GM18508 (cell line): ENCODE measurements around the gene KCNIP1.
"Not testable (repeated sequence)": the region's sequence is repeated elsewhere in the genome, so short reads cannot be mapped to it uniquely, and the experiment has no call there.

Experiments
- ATAC-seq: cut with Tn5 transposase; IDR thresholded peaks from one replicate; pipeline ENCODE4 v1.9.1; 2021; ENCODE audit warnings: moderate number of reproducible peaks; ENCODE audit not compliant: insufficient read depth, unreplicated experiment

Gene KCNIP1

GRCh38 chr5:170758481-170758880 is 254.7 kb downstream of the KCNIP1 start:
- ATAC-seq = no peak

GRCh38 chr5:170760113-170760512 is 256.3 kb downstream of the KCNIP1 start:
- no peak for ATAC-seq

GRCh38 chr5:170761048-170761707 is 257.4 kb downstream of the KCNIP1 start:
- ATAC-seq = no peak

GRCh38 chr5:170761708-170762066 is 257.9 kb downstream of the KCNIP1 start:
- no peak for ATAC-seq

- not testable (repeated sequence) for ATAC-seq
Observed at GRCh38 chr5:170762298-170762697, 258.5 kb downstream of the KCNIP1 start.

- ATAC-seq = not testable (repeated sequence)
Observed at GRCh38 chr5:170765868-170766267, 262.0 kb downstream of the KCNIP1 start.

- ATAC-seq = no peak
Observed at GRCh38 chr5:170769246-170769645, 265.4 kb downstream of the KCNIP1 start.

- ATAC-seq = no peak
Observed at GRCh38 chr5:170769898-170770416, 266.1 kb downstream of the KCNIP1 start.

GRCh38 chr5:170771496-170771895 is 267.7 kb downstream of the KCNIP1 start:
- ATAC-seq = no peak

- no peak for ATAC-seq
Observed at GRCh38 chr5:170773024-170773985, 269.5 kb downstream of the KCNIP1 start.

- ATAC-seq = no peak
Observed at GRCh38 chr5:170774831-170775230, 271.0 kb downstream of the KCNIP1 start.

- ATAC-seq = no peak
Observed at GRCh38 chr5:170781946-170782345, 278.1 kb downstream of the KCNIP1 start.

GRCh38 chr5:170782438-170782837 is 278.6 kb downstream of the KCNIP1 start:
- no peak for ATAC-seq

GRCh38 chr5:170783498-170784247 is 279.9 kb downstream of the KCNIP1 start, which contains the start of gene GABRP:
Gene GABRP (plus strand): TSS chr5:170783725. CDS start chr5:170788616, 4,891 bp downstream.
- no peak for ATAC-seq

- no peak for ATAC-seq
Observed at GRCh38 chr5:170785416-170785815, 281.6 kb downstream of the KCNIP1 start.
